ENCODE data around the gene TET1.
A peak's percentile ranks its signal among the peaks of the same experiment; 100 is the strongest.
"Not testable (repeated sequence)": the region's sequence is repeated elsewhere in the genome, so short reads cannot be mapped to it uniquely, and the experiment has no call there.

The TET1 gene
- 4.5 to 8.9 (median 6.0) reads per million in 4 experiments for total RNA-seq

- DNase-seq, result no peak
Measured at GRCh38 chr10:68560186-68560942, at the start of gene TET1. Gene TET1 (plus strand): TSS chr10:68560337. CDS start chr10:68572339, 12,002 bp downstream.

- not testable (repeated sequence) for DNase-seq
Measured at GRCh38 chr10:68516216-68516615, 43.9 kb upstream of the TET1 start.

- DNase-seq, result no peak
Measured at GRCh38 chr10:68516766-68517165, 43.4 kb upstream of the TET1 start.

- no peak for DNase-seq
Measured at GRCh38 chr10:68517188-68517587, 42.9 kb upstream of the TET1 start.

- not testable (repeated sequence) for DNase-seq
Measured at GRCh38 chr10:68518609-68519008, 41.5 kb upstream of the TET1 start.

- DNase-seq, result not testable (repeated sequence)
Measured at GRCh38 chr10:68525490-68526038, 34.6 kb upstream of the TET1 start.

GRCh38 chr10:68526634-68527307 is 33.4 kb upstream of the TET1 start:
- no peak for DNase-seq

GRCh38 chr10:68536973-68537372 is 23.2 kb upstream of the TET1 start:
- DNase-seq, result no peak

GRCh38 chr10:68537796-68538195 is 22.3 kb upstream of the TET1 start:
- no peak for DNase-seq

- DNase-seq, result no peak
Measured at GRCh38 chr10:68543004-68543918, 16.9 kb upstream of the TET1 start.

GRCh38 chr10:68550747-68551411 is 9.3 kb upstream of the TET1 start:
- peak; percentile 9 for DNase-seq

- no peak for DNase-seq
Measured at GRCh38 chr10:68553138-68553537, 7.0 kb upstream of the TET1 start.

GRCh38 chr10:68553599-68553998 is 6.5 kb upstream of the TET1 start:
- no peak for DNase-seq

- DNase-seq, result no peak
Measured at GRCh38 chr10:68558478-68558877, 1.7 kb upstream of the TET1 start.

GRCh38 chr10:68559251-68559650 is 886 bp upstream of the TET1 start:
- DNase-seq, result no peak

- DNase-seq, result no peak
Measured at GRCh38 chr10:68559841-68560185, 324 bp upstream of the TET1 start.

- DNase-seq, result no peak
Measured at GRCh38 chr10:68560943-68561864, 1.1 kb downstream of the TET1 start.

- no peak for DNase-seq
Measured at GRCh38 chr10:68561865-68562649, 1.9 kb downstream of the TET1 start.

GRCh38 chr10:68562661-68563570 is 2.8 kb downstream of the TET1 start:
- DNase-seq, result no peak
